CD14-positive monocyte (primary cell): Measurements from ENCODE around the gene CDS1. TPM values are rescaled to one million over a fixed set of nuclear protein-coding genes. Genes with fewer than 3 reads are reported as not detected.

Experiments
- DNase-seq, 3 donors: peaks; one replicate each; pipeline ENCODE4 v3.0.0-alpha.2; 2011 to 2022
- H2AFZ ChIP-seq: 2 replicates; pipeline ENCODE4 v1.6.0; 2012; ENCODE audit warnings: mild to moderate bottlenecking, low read depth, low read length, inconsistent platforms; ENCODE audit not compliant: insufficient read depth, poor library complexity, severe bottlenecking
- H3K27ac ChIP-seq, 2 donors: 1 replicate in 1 of 2; 2 replicates in 1 of 2; pipeline ENCODE4 v1.5.1; 2012 to 2013; ENCODE audit warnings: low read length in 2 of 2, control low read depth in 1 of 2, inconsistent platforms in 1 of 2, low read depth in 1 of 2, mild to moderate bottlenecking in 1 of 2
- H3K27me3 ChIP-seq, 2 donors: one replicate each; pipeline versions ENCODE4 v1.6.0 to v1.6.1; 2011 to 2013; ENCODE audit warnings: low read length in 2 of 2; ENCODE audit not compliant: control insufficient read depth in 2 of 2, insufficient read depth in 2 of 2
- H3K36me3 ChIP-seq, 2 donors: replicated peaks in 1 of 2; 1 replicate in 1 of 2; 2 replicates in 1 of 2; pipeline versions ENCODE4 v1.5.1 to v1.6.1; 2012 to 2013; ENCODE audit warnings: low read length in 2 of 2, control low read depth in 1 of 2, inconsistent platforms in 1 of 2, mild to moderate bottlenecking in 1 of 2; ENCODE audit not compliant: insufficient read depth in 2 of 2, control insufficient read depth in 1 of 2
- H3K4me1 ChIP-seq, 2 donors: 1 replicate in 1 of 2; 2 replicates in 1 of 2; pipeline versions ENCODE4 v1.5.1 to v1.6.1; 2012 to 2013; ENCODE audit warnings: low read length in 2 of 2, control low read depth in 1 of 2, inconsistent platforms in 1 of 2, mild to moderate bottlenecking in 1 of 2, moderate library complexity in 1 of 2; ENCODE audit not compliant: insufficient read depth in 2 of 2, control insufficient read depth in 1 of 2
- H3K4me2 ChIP-seq: replicated peaks from 2 replicates; pipeline ENCODE3; 2012; ENCODE audit warnings: low read length, moderate library complexity, mild to moderate bottlenecking; ENCODE audit not compliant: poor library complexity, severe bottlenecking; ENCODE audit errors: extremely low read depth
- H3K4me3 ChIP-seq, 3 experiments: fragments of 200-600 bp in 1 of 3; sonication (generic) in 1 of 3; replicated peaks in 1 of 3; 1 replicate in 2 of 3; 2 replicates in 1 of 3; pipeline ENCODE4 v1.5.1; 2011 to 2013; ENCODE audit warnings: low read length in 3 of 3, mild to moderate bottlenecking in 3 of 3, control low read depth in 2 of 3, low read depth in 2 of 3, inconsistent platforms in 1 of 3, moderate library complexity in 1 of 3
- H3K79me2 ChIP-seq: 2 replicates; pipeline ENCODE4 v1.6.0; 2012; ENCODE audit warnings: mild to moderate bottlenecking, control low read depth, inconsistent platforms, low read length, moderate library complexity; ENCODE audit not compliant: insufficient read depth
- H3K9ac ChIP-seq: 2 replicates; pipeline ENCODE4 v1.6.0; 2017; ENCODE audit warnings: low read length, mild to moderate bottlenecking; ENCODE audit not compliant: insufficient read depth, poor library complexity, severe bottlenecking
- H3K9me3 ChIP-seq, 2 donors: replicated peaks in 1 of 2; 1 replicate in 1 of 2; 2 replicates in 1 of 2; pipeline versions ENCODE4 v1.5.1 to v1.6.1; 2012 to 2013; ENCODE audit warnings: low read length in 2 of 2, control low read depth in 1 of 2; ENCODE audit not compliant: control insufficient read depth in 1 of 2, insufficient read depth in 1 of 2
- H4K20me1 ChIP-seq: 2 replicates; pipeline ENCODE4 v1.6.0; 2012; ENCODE audit warnings: mild to moderate bottlenecking, low read length, control low read depth, moderate library complexity; ENCODE audit not compliant: insufficient read depth
- H3K27ac Mint-ChIP-seq, 7 donors: one replicate each; pipeline ENCODE4 v1.8.0; 2020; ENCODE audit warnings: mild to moderate bottlenecking in 7 of 7, mixed read lengths in 7 of 7, moderate library complexity in 6 of 7, inconsistent platforms in 2 of 7
- H3K27me3 Mint-ChIP-seq, 3 donors: one replicate each; pipeline ENCODE4 v1.8.0; 2021 to 2022; ENCODE audit warnings: low read depth in 3 of 3, mild to moderate bottlenecking in 3 of 3, mixed read lengths in 3 of 3, moderate library complexity in 3 of 3, inconsistent platforms in 1 of 3
- H3K36me3 Mint-ChIP-seq, 2 donors: one replicate each; pipeline ENCODE4 v1.8.0; 2020; ENCODE audit warnings: mixed read lengths in 2 of 2, inconsistent platforms in 1 of 2, mild to moderate bottlenecking in 1 of 2
- H3K4me1 Mint-ChIP-seq: one replicate; pipeline ENCODE4 v1.8.0; 2020; ENCODE audit warnings: mild to moderate bottlenecking, mixed read lengths
- H3K4me3 Mint-ChIP-seq, 2 donors: one replicate each; pipeline ENCODE4 v1.8.0; 2020; ENCODE audit warnings: mild to moderate bottlenecking in 2 of 2, mixed read lengths in 2 of 2, moderate library complexity in 1 of 2
- H3K9me3 Mint-ChIP-seq, 7 donors: one replicate each; pipeline ENCODE4 v1.8.0; 2020 to 2022; ENCODE audit warnings: mixed read lengths in 7 of 7, mild to moderate bottlenecking in 6 of 7, moderate library complexity in 6 of 7, inconsistent platforms in 2 of 7
- CTCF ChIP-seq: fragments of 200-600 bp; IDR thresholded peaks from one replicate; pipeline ENCODE4 v1.8.0; 2022; ENCODE audit warnings: antibody characterized with exemption, mild to moderate bottlenecking
- WGBS: methylation state at CpG from one replicate; pipeline ENCODE4 v1.1.5; 2013; ENCODE audit warnings: missing lambda C conversion rate; ENCODE audit not compliant: insufficient coverage; 5-methylcytosine and 5-hydroxymethylcytosine counted together
- intact Hi-C, 2 donors: fragments of 100-400 bp; cut with micrococcal nuclease; formaldehyde crosslinking; loops; one replicate each; pipeline versions ENCODE4 v1.15.0 to v1.15.1; 2023
- polyA plus RNA-seq, 3 donors: library from polyadenylated mRNA; depleted of rRNA in 1 of 3; unstranded in 2 of 3; stranded (reverse) in 1 of 3; fragments of 300-500 nt in 2 of 3; fragments of >200 nt in 1 of 3; fragmentation: Illumina TruSeq in 2 of 3; gene quantifications; 1 replicate in 2 of 3; 2 replicates in 1 of 3; pipeline ENCODE4 v1.2.3, GENCODE V29; 2012 to 2021

Gene CDS1
- polyA plus RNA-seq, 3 donors, result 0.12 to 0.15 (median 0.13) TPM

GRCh38 chr4:84697159-84697558 is 114.2 kb downstream of the CDS1 start:
- Mint-ChIP-seq H3K36me3 (peaks cover 85 to 86% of the 10 kb centered on the region in 2 donors), H3K27me3 (no peaks in the 10 kb centered on the region), H3K4me3 (no peak overlapping the region), H3K9me3 (no peaks in the 10 kb centered on the region), H3K27ac (no peak overlapping the region), H3K4me1 (peaks cover 8% of the 10 kb centered on the region)
- Histone ChIP-seq H4K20me1 (peaks cover under 1% of the 10 kb centered on the region), H3K36me3 (peaks cover 80 to 93% of the 10 kb centered on the region in 2 donors), H2AFZ (no peak overlapping the region), H3K4me3 (no peak overlapping the region), H3K27ac (no peak overlapping the region), H3K9me3 (no peaks in the 10 kb centered on the region), H3K9ac (no peak overlapping the region), H3K79me2 (no peaks in the 10 kb centered on the region), H3K4me2 (no peak overlapping the region), H3K4me1 (peaks cover 0 to 4% of the 10 kb centered on the region in 2 donors), H3K27me3 (no peaks in the 10 kb centered on the region)
- WGBS, result no CpG with 5 or more reads among the region's 2 CpGs
- no peak for DNase-seq
- intact Hi-C loops, result no loop called here
- no peak for TF ChIP-seq CTCF

DNA sequence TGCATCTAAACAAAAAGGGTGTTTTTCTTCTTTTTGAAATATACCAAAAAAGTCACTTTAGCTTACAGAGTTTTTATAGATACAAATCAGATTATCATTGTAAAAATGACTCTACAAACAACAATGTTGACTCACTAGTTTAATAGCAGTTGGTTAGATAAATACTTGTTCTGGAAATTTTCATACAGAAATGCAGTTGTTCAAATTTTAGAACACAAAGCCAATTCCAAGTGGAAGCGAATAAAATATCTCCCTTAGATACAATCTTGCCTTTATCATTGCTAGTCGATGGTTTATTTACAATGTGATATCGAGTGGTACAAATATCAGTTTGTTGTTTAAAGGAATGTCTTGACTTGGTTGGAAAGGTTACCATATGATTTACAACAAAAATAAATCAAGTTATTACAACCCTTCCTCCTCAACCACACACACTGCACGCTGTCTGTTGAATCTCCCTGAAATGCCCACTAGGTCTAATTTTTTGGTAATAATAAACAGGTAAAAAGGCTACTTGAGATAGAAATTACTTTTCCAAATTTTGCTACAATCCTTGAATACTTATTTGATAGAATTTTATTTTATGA is 114.8 kb downstream of the CDS1 start:
- no peaks in the 10 kb centered on the region for H3K9me3 Mint-ChIP-seq
- no peak overlapping the region for H3K27ac Mint-ChIP-seq
- no peak overlapping the region for H2AFZ ChIP-seq
- H4K20me1 ChIP-seq, result no peaks in the 10 kb centered on the region
- no peak overlapping the region for H3K4me2 ChIP-seq
- WGBS, result no CpG with 5 or more reads among the region's 4 CpGs
- H3K4me3 Mint-ChIP-seq, result no peak overlapping the region
- no peak overlapping the region for H3K4me3 ChIP-seq
- no peak for TF ChIP-seq CTCF
- no peaks in the 10 kb centered on the region for H3K27me3 Mint-ChIP-seq
- H3K27ac ChIP-seq, result no peak overlapping the region
- no peaks in the 10 kb centered on the region for H3K9me3 ChIP-seq
- H3K27me3 ChIP-seq, result no peaks in the 10 kb centered on the region
- no peaks in the 10 kb centered on the region for H3K4me1 ChIP-seq
- DNase-seq, result no peak
- H3K4me1 Mint-ChIP-seq, result peaks cover 7% of the 10 kb centered on the region
- H3K79me2 ChIP-seq, result no peaks in the 10 kb centered on the region
- peaks cover 85 to 86% of the 10 kb centered on the region in 2 donors for H3K36me3 Mint-ChIP-seq
- intact Hi-C loops, result no loop called here
- H3K9ac ChIP-seq, result no peak overlapping the region
- peaks cover 82 to 93% of the 10 kb centered on the region in 2 donors for H3K36me3 ChIP-seq
